SKM-1 (cell line): ENCODE data around the gene PARP15.
A peak's percentile ranks its signal among the peaks of the same experiment; 100 is the strongest.
"Not testable (repeated sequence)": the region's sequence is repeated elsewhere in the genome, so short reads cannot be mapped to it uniquely, and the experiment has no call there.

Experiments used
- DNase-seq: peaks from one replicate; lab custom pipeline; 2025; ENCODE audit not compliant: unreplicated experiment; lab: John Stamatoyannopoulos, UW

PARP15 gene

GRCh38 chr3:122577409-122578031 is at the start of gene PARP15:
Gene PARP15 (plus strand): TSS chr3:122577650. CDS start chr3:122577668, 18 bp downstream.
- no peak for DNase-seq

GRCh38 chr3:122530164-122530563 is 47.3 kb upstream of the PARP15 start:
- no peak for DNase-seq

- no peak for DNase-seq
Measured at GRCh38 chr3:122533480-122533879, 44.0 kb upstream of the PARP15 start.

GRCh38 chr3:122533931-122534334 is 43.5 kb upstream of the PARP15 start:
- DNase-seq: peak; percentile 38

- no peak for DNase-seq
Measured at GRCh38 chr3:122535964-122536631, 41.4 kb upstream of the PARP15 start.

- DNase-seq: no peak
Measured at GRCh38 chr3:122536632-122537001, 40.8 kb upstream of the PARP15 start.

GRCh38 chr3:122538956-122539490 is 38.4 kb upstream of the PARP15 start:
- peak; percentile 19 for DNase-seq

GRCh38 chr3:122546151-122546550 is 31.3 kb upstream of the PARP15 start:
- DNase-seq: no peak

- no peak for DNase-seq
Measured at GRCh38 chr3:122548076-122548475, 29.4 kb upstream of the PARP15 start.

- no peak for DNase-seq
Measured at GRCh38 chr3:122548619-122549018, 28.8 kb upstream of the PARP15 start.

- no peak for DNase-seq
Measured at GRCh38 chr3:122553171-122553570, 24.3 kb upstream of the PARP15 start.

GRCh38 chr3:122555275-122556071 is 22.0 kb upstream of the PARP15 start:
- no peak for DNase-seq

- DNase-seq: no peak
Measured at GRCh38 chr3:122557356-122557755, 20.1 kb upstream of the PARP15 start.

GRCh38 chr3:122558605-122559004 is 18.8 kb upstream of the PARP15 start:
- no peak for DNase-seq

GRCh38 chr3:122559906-122560305 is 17.5 kb upstream of the PARP15 start:
- no peak for DNase-seq

GRCh38 chr3:122560680-122561079 is 16.8 kb upstream of the PARP15 start:
- peak; percentile 27 for DNase-seq

- no peak for DNase-seq
Measured at GRCh38 chr3:122562923-122563716, 14.3 kb upstream of the PARP15 start.

- no peak for DNase-seq
Measured at GRCh38 chr3:122563717-122564025, 13.8 kb upstream of the PARP15 start.

GRCh38 chr3:122564155-122564912 is 13.1 kb upstream of the PARP15 start, which contains the start of the genes DTX3L and PARP9:
Gene DTX3L (plus strand): TSS chr3:122564338. CDS start chr3:122564427, 89 bp downstream.
Gene PARP9 (minus strand): TSS chr3:122564300. CDS start chr3:122559620, 4,680 bp downstream.
- peak; percentile 43 for DNase-seq

- DNase-seq: not testable (repeated sequence)
Measured at GRCh38 chr3:122568131-122568530, 9.3 kb upstream of the PARP15 start.
